Measurements from ENCODE around the gene SGPP2. TPM values are rescaled to one million over a fixed set of nuclear protein-coding genes. Genes with fewer than 3 reads are reported as not detected.

SGPP2 gene
- total RNA-seq, 1 donor from 2014 or later: 0.25 TPM

DNA sequence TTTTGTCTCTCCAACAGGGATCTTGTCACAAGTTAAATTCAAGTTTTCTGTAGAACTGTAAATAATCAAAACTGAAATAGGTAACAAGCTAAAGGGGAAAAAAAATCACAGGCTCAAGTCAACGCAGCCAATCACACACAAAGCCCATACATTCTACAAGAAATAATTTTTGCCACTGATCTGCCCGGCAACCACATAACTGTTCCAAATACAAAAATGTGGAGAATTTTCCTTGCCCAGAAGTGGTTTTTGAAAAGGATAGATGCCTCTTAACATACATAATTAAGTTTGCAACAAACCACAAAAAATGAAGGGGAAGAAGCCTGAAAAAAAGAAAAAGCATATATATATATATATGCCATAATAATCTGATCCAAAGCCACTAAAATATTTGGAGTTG lies 171.2 kb downstream of the SGPP2 start:
- TF ChIP-seq, protein P1, sequence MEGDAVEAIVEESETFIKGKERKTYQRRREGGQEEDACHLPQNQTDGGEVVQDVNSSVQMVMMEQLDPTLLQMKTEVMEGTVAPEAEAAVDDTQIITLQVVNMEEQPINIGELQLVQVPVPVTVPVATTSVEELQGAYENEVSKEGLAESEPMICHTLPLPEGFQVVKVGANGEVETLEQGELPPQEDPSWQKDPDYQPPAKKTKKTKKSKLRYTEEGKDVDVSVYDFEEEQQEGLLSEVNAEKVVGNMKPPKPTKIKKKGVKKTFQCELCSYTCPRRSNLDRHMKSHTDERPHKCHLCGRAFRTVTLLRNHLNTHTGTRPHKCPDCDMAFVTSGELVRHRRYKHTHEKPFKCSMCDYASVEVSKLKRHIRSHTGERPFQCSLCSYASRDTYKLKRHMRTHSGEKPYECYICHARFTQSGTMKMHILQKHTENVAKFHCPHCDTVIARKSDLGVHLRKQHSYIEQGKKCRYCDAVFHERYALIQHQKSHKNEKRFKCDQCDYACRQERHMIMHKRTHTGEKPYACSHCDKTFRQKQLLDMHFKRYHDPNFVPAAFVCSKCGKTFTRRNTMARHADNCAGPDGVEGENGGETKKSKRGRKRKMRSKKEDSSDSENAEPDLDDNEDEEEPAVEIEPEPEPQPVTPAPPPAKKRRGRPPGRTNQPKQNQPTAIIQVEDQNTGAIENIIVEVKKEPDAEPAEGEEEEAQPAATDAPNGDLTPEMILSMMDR (IDR thresholded peaks at IDR 0.05; ENCODE audit: unreplicated experiment): no peak
- no peaks in the 10 kb centered on the region for H3K9me3 Mint-ChIP-seq
- H3K27ac Mint-ChIP-seq: no peak overlapping the region
- no peak overlapping the region for H3K4me3 Mint-ChIP-seq
- no peak for DNase-seq (ENCODE audit: low spot score in 2 of 2, unreplicated experiment in 2 of 2)
- H3K4me1 Mint-ChIP-seq: no peaks in the 10 kb centered on the region
- H3K36me3 Mint-ChIP-seq: peaks cover 2% of the 10 kb centered on the region
- H3K27me3 Mint-ChIP-seq (ENCODE audit: low read depth): no peaks in the 10 kb centered on the region

DNA sequence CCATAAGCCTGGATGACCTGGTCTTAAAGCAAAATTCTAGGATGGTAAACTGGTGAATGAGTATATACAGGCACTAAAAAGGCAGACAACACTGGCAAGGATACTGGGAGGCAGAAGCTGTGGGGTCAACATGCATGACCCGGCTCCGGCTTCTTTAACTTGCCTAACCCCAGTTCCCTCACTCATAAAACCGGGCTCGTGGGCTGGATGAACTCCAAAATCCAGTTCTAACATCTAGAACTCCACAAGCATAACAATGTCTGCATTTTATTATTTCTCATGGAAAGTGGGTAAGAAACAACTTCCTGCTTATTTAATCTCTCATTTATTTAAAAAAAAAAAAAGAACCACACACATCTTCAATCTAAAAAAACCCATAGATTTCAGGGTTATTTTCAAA lies 174.3 kb downstream of the SGPP2 start:
- H3K4me1 Mint-ChIP-seq: no peaks in the 10 kb centered on the region
- H3K27me3 Mint-ChIP-seq (ENCODE audit: low read depth): no peaks in the 10 kb centered on the region
- no peak overlapping the region for H3K27ac Mint-ChIP-seq
- TF ChIP-seq, protein P1 (IDR thresholded peaks at IDR 0.05; ENCODE audit: unreplicated experiment): no peak
- DNase-seq (ENCODE audit: low spot score in 2 of 2, unreplicated experiment in 2 of 2): no peak
- peaks cover 1% of the 10 kb centered on the region for H3K36me3 Mint-ChIP-seq
- H3K9me3 Mint-ChIP-seq: no peaks in the 10 kb centered on the region
- H3K4me3 Mint-ChIP-seq: no peak overlapping the region

DNA sequence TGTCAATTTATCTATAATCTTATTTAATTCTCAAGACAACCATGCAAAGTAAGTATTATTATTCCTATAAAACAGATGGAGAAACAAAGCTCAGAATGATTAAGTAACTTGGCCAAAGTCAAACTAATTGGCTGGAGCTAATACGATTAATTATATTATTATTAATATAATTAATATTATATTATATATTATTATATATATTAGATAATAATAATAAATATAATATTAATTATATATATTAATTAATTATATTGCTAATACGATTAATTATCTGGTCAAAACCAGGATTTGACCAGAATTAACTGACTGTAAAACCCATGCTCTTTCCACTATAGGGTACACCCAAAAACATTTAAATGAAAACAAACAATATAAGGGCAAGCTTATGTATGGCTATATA lies 179.2 kb downstream of the SGPP2 start:
- H3K9me3 Mint-ChIP-seq: no peaks in the 10 kb centered on the region
- H3K27me3 Mint-ChIP-seq (ENCODE audit: low read depth): no peaks in the 10 kb centered on the region
- peaks cover 2% of the 10 kb centered on the region for H3K36me3 Mint-ChIP-seq
- TF ChIP-seq, protein P1 (IDR thresholded peaks at IDR 0.05; ENCODE audit: unreplicated experiment): no peak
- no peak overlapping the region for H3K27ac Mint-ChIP-seq
- no peaks in the 10 kb centered on the region for H3K4me1 Mint-ChIP-seq
- DNase-seq (ENCODE audit: low spot score in 2 of 2, unreplicated experiment in 2 of 2): no peak
- H3K4me3 Mint-ChIP-seq: no peak overlapping the region

DNA sequence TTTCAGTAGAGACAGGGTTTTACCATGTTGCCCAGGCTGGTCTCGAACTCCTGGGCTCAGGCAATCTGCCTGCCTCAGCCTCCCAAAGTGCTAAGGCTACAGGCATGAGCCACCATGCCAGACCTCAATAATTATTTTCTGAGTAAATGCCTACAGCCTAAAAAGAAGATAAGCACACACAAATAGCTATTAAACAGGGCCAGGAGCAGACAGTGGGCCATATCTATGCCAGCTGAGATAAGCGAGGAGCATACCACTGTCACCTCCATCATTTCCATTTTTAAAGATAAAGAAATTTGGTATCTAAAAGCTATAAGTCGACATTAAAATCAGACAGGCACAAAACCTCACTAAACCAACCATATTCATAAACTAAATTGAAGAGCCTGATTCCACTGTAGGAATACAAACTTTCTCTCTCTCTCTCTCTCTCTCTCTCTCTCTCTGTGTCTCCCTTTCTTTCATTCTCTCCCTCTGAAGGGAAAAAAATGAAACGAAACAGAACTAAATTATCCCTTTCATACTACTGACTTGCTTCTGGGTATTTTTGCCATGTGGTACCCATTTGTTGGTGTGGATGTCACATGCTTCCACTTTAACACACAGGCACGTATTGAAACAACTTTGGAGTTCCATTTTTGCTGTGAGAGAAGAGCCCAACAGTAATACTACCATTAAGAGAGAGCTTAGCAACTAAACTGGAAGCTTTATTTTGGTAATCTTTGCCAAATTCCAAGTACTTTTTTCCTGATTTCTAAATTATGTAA lies 180.6 kb downstream of the SGPP2 start:
- TF ChIP-seq, protein P1 (IDR thresholded peaks at IDR 0.05; ENCODE audit: unreplicated experiment): no peak
- H3K4me1 Mint-ChIP-seq: no peaks in the 10 kb centered on the region
- H3K27me3 Mint-ChIP-seq (ENCODE audit: low read depth): no peaks in the 10 kb centered on the region
- H3K9me3 Mint-ChIP-seq: no peaks in the 10 kb centered on the region
- H3K27ac Mint-ChIP-seq: no peak overlapping the region
- peaks cover 2% of the 10 kb centered on the region for H3K36me3 Mint-ChIP-seq
- no peak overlapping the region for H3K4me3 Mint-ChIP-seq
- no peak for DNase-seq (ENCODE audit: low spot score in 2 of 2, unreplicated experiment in 2 of 2)

DNA sequence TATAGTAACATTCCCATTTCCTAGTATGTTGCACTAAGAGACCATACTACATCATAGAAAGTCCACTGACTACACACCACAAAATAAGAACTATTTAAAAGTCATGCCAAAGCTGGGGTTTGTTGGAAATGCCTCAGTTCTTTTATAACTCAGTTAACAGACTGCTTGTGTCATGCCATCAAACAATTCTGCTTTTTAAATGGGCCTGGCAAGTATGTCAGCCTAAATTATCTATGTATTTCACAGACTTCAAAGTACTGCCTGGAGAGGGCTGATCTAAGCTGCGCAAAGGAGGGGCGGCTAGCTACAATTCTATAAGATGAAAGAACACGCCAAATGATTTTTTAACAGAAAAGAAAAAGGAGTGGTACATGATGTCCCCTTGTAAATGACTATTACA lies 182.0 kb downstream of the SGPP2 start:
- H3K27me3 Mint-ChIP-seq (ENCODE audit: low read depth): no peaks in the 10 kb centered on the region
- no peaks in the 10 kb centered on the region for H3K9me3 Mint-ChIP-seq
- no peak overlapping the region for H3K27ac Mint-ChIP-seq
- H3K36me3 Mint-ChIP-seq: peaks cover 7% of the 10 kb centered on the region
- no peaks in the 10 kb centered on the region for H3K4me1 Mint-ChIP-seq
- no peak overlapping the region for H3K4me3 Mint-ChIP-seq
- no peak for DNase-seq (ENCODE audit: low spot score in 2 of 2, unreplicated experiment in 2 of 2)
- TF ChIP-seq, protein P1 (IDR thresholded peaks at IDR 0.05; ENCODE audit: unreplicated experiment): no peak

All from mesothelial cell of epicardium (in vitro differentiated cells).